Measurements from ENCODE around the gene TMEM220.
A peak's percentile ranks its signal among the peaks of the same experiment; 100 is the strongest.

TMEM220 gene

GRCh38 chr17:10741416-10742135, 11.8 kb upstream of the TMEM220 start:
- no peaks in the 10 kb centered on the region for H3K9me3 ChIP-seq
- H3K27ac ChIP-seq: no peak overlapping the region
- TF ChIP-seq CTCF (IDR thresholded peaks at IDR 0.05): no peak
- H3K4me1 ChIP-seq: peaks cover 0 to 17% (median 0%) of the 10 kb centered on the region in 4 donors
- no peaks in the 10 kb centered on the region for H3K36me3 ChIP-seq
- no peaks in the 10 kb centered on the region for H3K27me3 ChIP-seq
- no peak for DNase-seq
- intact Hi-C loops (cut with DNase I; ENCODE audit: low total_unique reads): no loop called here
- no peak overlapping the region for H3K4me3 ChIP-seq

GRCh38 chr17:10739386-10739785, 9.6 kb upstream of the TMEM220 start:
- Histone ChIP-seq H3K27me3 (no peaks in the 10 kb centered on the region), H3K4me1 (peaks cover 0 to 17% (median 0%) of the 10 kb centered on the region in 4 donors), H3K4me3 (no peak overlapping the region), H3K27ac (no peak overlapping the region), H3K9me3 (no peaks in the 10 kb centered on the region), H3K36me3 (no peaks in the 10 kb centered on the region)
- no peak for DNase-seq
- intact Hi-C loops (cut with DNase I; ENCODE audit: low total_unique reads): no loop called here
- TF ChIP-seq CTCF (IDR thresholded peaks at IDR 0.05): no peak

- TF ChIP-seq CTCF (IDR thresholded peaks at IDR 0.05): no peak
- Histone ChIP-seq H3K27me3 (no peaks in the 10 kb centered on the region), H3K4me1 (peaks cover 0 to 10% (median 0%) of the 10 kb centered on the region in 4 donors), H3K36me3 (no peaks in the 10 kb centered on the region), H3K9me3 (no peaks in the 10 kb centered on the region), H3K4me3 (no peak overlapping the region), H3K27ac (no peak overlapping the region)
- intact Hi-C loops (cut with DNase I; ENCODE audit: low total_unique reads): no loop called here
- no peak for DNase-seq
These were observed 8.9 kb upstream of the TMEM220 start for GRCh38 chr17:10738521-10739258.

- no peak for DNase-seq
- Histone ChIP-seq H3K9me3 (no peaks in the 10 kb centered on the region), H3K27ac (no peak overlapping the region), H3K4me3 (no peak overlapping the region), H3K27me3 (no peaks in the 10 kb centered on the region), H3K4me1 (peaks cover 0 to 6% (median 0%) of the 10 kb centered on the region in 4 donors), H3K36me3 (no peaks in the 10 kb centered on the region)
- intact Hi-C loops (cut with DNase I; ENCODE audit: low total_unique reads): loop anchor here (2.0 kb wide), 1 partner anchor 107 kb away; no protein-coding TSS in a partner anchor
- TF ChIP-seq CTCF (IDR thresholded peaks at IDR 0.05): no peak
These were observed 7.9 kb upstream of the TMEM220 start for GRCh38 chr17:10737736-10738135.

GRCh38 chr17:10737168-10737622, 7.4 kb upstream of the TMEM220 start:
- intact Hi-C loops (cut with DNase I; ENCODE audit: low total_unique reads): loop anchor here (2.0 kb wide), 1 partner anchor 108 kb away; no protein-coding TSS in a partner anchor
- peak; percentile 70 to 73 for TF ChIP-seq CTCF (IDR thresholded peaks at IDR 0.05)
- Histone ChIP-seq H3K36me3 (no peaks in the 10 kb centered on the region), H3K4me1 (peaks cover 0 to 6% (median 0%) of the 10 kb centered on the region in 4 donors), H3K9me3 (no peaks in the 10 kb centered on the region), H3K4me3 (no peak overlapping the region), H3K27ac (no peak overlapping the region), H3K27me3 (no peaks in the 10 kb centered on the region)
- DNase-seq: peak in 1 of 2 donors; percentile 61

Data from tibial artery (tissue), 4 donors.